NCI-H1048 (cell line): ENCODE measurements around the gene CCDC18.
"Not testable (repeated sequence)": the region's sequence is repeated elsewhere in the genome, so short reads cannot be mapped to it uniquely, and the experiment has no call there.

Experiments
- DNase-seq: peaks from one replicate; lab custom pipeline; 2025; lab: John Stamatoyannopoulos, UW

Gene CCDC18, protein sequence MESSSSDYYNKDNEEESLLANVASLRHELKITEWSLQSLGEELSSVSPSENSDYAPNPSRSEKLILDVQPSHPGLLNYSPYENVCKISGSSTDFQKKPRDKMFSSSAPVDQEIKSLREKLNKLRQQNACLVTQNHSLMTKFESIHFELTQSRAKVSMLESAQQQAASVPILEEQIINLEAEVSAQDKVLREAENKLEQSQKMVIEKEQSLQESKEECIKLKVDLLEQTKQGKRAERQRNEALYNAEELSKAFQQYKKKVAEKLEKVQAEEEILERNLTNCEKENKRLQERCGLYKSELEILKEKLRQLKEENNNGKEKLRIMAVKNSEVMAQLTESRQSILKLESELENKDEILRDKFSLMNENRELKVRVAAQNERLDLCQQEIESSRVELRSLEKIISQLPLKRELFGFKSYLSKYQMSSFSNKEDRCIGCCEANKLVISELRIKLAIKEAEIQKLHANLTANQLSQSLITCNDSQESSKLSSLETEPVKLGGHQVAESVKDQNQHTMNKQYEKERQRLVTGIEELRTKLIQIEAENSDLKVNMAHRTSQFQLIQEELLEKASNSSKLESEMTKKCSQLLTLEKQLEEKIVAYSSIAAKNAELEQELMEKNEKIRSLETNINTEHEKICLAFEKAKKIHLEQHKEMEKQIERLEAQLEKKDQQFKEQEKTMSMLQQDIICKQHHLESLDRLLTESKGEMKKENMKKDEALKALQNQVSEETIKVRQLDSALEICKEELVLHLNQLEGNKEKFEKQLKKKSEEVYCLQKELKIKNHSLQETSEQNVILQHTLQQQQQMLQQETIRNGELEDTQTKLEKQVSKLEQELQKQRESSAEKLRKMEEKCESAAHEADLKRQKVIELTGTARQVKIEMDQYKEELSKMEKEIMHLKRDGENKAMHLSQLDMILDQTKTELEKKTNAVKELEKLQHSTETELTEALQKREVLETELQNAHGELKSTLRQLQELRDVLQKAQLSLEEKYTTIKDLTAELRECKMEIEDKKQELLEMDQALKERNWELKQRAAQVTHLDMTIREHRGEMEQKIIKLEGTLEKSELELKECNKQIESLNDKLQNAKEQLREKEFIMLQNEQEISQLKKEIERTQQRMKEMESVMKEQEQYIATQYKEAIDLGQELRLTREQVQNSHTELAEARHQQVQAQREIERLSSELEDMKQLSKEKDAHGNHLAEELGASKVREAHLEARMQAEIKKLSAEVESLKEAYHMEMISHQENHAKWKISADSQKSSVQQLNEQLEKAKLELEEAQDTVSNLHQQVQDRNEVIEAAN (N-terminal part only)

GRCh38 chr1:93180723-93181613, at the start of gene CCDC18:
Gene CCDC18, plus strand, starts transcription at chr1:93180724. Its CDS starts 2,638 bp downstream, at chr1:93183362.
- DNase-seq: no peak

- DNase-seq: no peak
Observed at GRCh38 chr1:93132638-93133037, 47.9 kb upstream of the CCDC18 start.

- no peak for DNase-seq
Observed at GRCh38 chr1:93136445-93136844, 44.1 kb upstream of the CCDC18 start.

GRCh38 chr1:93137604-93138292, 42.8 kb upstream of the CCDC18 start:
- no peak for DNase-seq

DNA sequence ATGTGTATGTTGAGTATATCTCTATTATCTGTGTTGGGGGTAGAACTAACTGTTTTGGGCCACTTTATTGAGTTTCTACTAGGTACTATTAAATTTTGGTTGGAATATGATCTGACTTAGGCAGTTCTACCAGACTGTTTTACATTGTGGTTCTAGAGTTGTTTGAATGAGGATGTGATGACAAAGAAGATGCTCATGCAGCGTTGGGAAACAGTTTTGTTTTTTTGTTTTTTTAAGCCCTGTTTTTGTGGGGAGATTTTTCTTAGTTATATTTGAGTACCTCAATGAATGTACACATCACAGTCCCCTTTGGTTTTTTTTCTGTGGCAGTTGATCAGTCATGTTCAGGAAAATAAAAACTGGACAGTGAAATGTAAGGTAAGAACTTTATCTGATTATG, 40.4 kb upstream of the CCDC18 start:
- no peak for DNase-seq

DNA sequence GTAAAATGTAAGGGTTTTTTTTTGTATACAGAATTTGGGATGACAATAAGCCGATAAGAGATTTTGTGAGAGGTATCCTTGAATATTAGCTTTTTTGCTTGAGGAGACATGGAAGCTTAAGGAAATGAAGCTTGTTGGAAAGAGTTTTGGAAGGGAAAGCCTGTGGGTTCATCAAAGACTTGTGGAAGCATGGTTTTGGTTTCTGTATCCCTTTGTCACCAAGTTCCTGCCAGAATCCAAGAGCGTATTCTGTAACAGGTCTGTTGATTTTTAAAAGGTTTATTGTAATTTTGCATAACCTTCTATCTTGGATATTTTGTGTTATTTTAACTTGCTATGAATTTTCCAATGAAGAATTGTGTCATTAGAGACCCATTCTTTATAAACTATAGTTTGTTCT, 38.4 kb upstream of the CCDC18 start:
- no peak for DNase-seq

DNA sequence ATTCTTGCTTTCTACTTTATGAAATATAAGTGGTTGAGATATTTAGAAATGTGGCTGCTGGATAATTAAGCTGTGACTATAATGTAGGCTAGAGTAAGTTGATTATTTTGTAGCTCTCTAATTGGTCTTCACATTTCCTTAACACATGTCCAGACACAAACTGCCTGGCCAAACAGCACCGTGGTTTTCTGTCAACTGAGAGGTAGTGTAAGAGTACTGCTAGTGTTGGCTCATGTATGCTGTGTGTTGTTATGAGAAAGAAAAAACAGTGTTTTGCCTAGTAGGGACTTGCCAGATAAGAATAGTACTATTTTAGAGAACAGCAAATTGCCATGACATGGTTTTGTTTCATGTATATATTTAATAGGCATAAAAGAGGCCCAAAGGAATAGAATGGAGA, 37.4 kb upstream of the CCDC18 start:
- DNase-seq: no peak

- no peak for DNase-seq
Observed at GRCh38 chr1:93143769-93144168, 36.8 kb upstream of the CCDC18 start.

GRCh38 chr1:93148001-93148400, 32.5 kb upstream of the CCDC18 start:
- no peak for DNase-seq

DNA sequence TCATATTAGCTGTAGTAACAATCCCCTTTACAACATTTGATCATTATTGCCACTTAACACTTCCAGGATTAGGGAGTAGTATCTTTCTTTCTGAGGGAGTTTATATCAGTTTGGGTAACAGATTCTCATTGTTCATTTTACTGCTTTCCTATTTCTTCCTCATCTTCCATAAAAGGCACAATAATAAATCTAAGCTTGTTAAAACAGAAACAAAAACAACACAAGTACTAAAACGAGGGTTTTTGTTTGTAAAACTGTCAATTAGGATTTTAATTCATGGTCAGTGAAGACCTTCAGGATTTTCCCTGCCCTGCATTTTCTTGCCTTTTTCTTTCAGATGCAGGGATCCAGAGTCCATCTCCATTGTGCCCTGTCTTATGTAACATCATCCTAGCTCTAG, 29.8 kb upstream of the CCDC18 start:
- DNase-seq: no peak

DNA sequence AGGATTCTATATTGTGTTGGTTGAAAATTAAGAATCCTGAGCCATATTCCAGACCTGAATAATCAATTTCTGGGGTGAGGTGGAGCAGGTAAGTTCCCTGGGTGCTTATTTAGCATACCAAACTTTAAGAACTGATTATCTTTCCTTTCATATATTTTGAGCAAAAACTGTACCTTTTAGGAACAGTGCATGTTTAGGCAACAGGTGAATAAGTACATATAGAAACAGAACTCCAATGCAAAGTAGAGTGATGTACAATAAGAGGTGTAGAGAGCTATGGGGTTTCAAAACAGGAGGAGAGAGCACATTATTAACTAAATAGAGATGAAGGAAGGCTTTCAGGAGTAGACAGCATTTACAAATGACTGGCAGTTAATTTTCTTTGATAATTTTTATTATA, 29.1 kb upstream of the CCDC18 start:
- no peak for DNase-seq

DNA sequence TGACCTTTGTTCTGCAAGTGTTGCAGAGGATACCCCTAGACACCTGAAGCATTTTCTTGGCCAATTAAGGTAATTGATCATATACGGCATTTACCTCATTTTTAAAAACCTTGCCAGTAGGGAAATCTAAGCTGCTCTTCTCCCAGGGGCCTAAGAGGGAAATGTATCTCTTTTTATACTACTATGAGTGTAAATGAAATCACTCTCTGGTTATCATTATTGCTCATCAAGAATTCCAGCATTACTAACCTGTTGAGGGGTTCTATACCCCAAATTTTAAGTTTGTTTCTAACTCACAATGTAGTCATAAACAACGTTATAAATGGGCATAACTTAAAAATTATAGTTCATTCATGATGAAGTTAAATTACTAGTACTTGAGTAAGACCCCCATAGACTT, 27.7 kb upstream of the CCDC18 start:
- DNase-seq: no peak

DNA sequence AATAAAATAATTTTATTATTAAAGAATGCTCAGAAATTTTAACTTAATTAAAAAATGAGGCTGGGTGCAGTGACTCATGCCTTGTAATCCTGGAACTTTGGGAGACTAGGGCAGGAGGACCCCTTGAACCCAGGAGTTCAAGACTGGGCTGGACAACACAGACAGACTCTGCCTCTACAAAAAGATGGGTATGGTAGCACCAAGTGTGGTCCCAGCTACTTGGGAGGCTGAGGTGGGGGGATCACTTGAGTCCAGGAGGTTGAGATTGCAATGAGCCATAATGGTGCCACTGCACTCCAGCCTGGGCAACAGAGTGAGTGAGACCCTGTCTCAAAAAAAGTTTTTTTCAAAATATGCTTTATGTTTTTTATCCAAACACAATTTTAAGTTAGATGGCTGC, 25.6 kb upstream of the CCDC18 start:
- no peak for DNase-seq

GRCh38 chr1:93155335-93155734, 25.2 kb upstream of the CCDC18 start:
- DNase-seq: no peak

DNA sequence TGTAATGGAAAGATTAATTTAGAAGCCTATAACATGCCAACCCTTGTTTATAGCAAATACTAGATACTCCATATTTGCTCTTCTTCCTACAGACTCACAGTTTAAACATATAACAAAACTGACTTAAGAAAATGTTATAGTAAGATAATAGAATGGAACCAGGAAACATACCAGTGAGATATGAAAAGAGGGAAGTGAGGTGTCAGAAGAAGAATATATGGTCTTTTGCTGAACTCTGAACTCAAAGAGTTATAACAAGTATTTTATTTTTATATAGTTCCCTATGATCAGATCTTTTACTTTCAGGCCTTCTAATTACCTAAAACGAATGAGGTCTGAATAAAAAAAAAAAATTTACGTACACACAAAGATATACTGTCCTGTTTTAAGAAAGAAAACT, 21.2 kb upstream of the CCDC18 start:
- no peak for DNase-seq

GRCh38 chr1:93163314-93163713, 17.2 kb upstream of the CCDC18 start:
- DNase-seq: not testable (repeated sequence)

DNA sequence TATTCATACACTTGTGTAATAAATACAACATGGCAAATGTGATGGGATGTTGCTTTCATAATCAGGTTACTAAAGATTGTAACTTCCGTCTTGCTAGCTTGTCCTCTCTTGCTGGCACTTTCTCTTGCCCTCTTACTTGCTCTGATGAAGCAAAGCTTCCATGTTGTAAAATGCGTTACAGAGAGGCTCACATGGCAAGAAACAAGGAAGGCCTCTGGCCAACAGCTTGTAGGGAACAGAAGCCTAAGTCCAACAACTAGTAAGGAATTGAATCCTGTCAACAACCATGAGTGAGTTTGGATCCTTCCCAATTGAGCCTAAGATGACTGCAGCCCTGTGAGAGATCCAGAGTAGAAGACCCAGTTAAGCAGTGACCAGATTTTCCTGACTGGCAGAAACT, 15.7 kb upstream of the CCDC18 start:
- no peak for DNase-seq

DNA sequence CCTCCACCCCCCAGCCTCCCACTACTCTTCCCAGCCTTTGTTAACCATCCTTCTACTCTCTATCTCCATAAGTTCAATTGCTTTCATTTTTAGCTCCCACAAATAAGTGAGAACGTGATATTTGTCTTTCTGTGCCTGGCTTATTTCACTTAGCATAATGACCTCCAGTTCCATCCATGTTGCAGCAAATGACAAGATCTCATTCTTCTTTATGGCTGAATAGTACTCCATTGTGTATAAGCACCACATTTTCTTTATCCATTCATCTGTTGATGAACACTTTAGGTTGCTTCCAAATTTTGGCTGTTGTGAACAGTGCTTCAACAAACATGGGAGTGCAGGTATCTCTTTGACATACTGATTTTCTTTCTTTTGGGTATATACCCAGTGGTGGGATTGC, 14.6 kb upstream of the CCDC18 start:
- not testable (repeated sequence) for DNase-seq

- no peak for DNase-seq
Observed at GRCh38 chr1:93167006-93167405, 13.5 kb upstream of the CCDC18 start.

GRCh38 chr1:93170141-93170678, 10.3 kb upstream of the CCDC18 start:
- not testable (repeated sequence) for DNase-seq
